ENCODE results near the gene VMP1.
"Not testable (repeated sequence)": the region's sequence is repeated elsewhere in the genome, so short reads cannot be mapped to it uniquely, and the experiment has no call there.

Gene VMP1

GRCh38 chr17:59757470-59757869, 50.0 kb downstream of the VMP1 start:
- Histone ChIP-seq H3K27me3 (ENCODE audit: insufficient read depth, low read length, poor library complexity) (no peaks in the 10 kb centered on the region), H3K4me3 (ENCODE audit: low read depth in 1 of 2, low read length in 2 of 2) (no peak overlapping the region), H3K9me3 (ENCODE audit: insufficient read depth, low read length, severe bottlenecking) (no peaks in the 10 kb centered on the region), H3K27ac (ENCODE audit: low read length) (no peak overlapping the region), H3K9ac (ENCODE audit: low read depth, low read length) (no peak overlapping the region), H3K4me1 (ENCODE audit: insufficient read depth, low read length) (peaks cover 17% of the 10 kb centered on the region), H2AFZ (ENCODE audit: low read depth, low read length) (no peak overlapping the region), H4K20me1 (ENCODE audit: insufficient read depth, low read length) (no peaks in the 10 kb centered on the region), H3K36me3 (ENCODE audit: insufficient read depth, low read length) (peaks cover 24% of the 10 kb centered on the region), H3K4me2 (ENCODE audit: insufficient read depth, low read length) (no peak overlapping the region), H3K79me2 (ENCODE audit: insufficient read depth, low read length) (no peaks in the 10 kb centered on the region)
- no peak for TF ChIP-seq EZH2 (IDR thresholded peaks at IDR 0.05; ENCODE audit: borderline replicate concordance, low read depth, low read length, severe bottlenecking)
- no peak for TF ChIP-seq CTCF (IDR thresholded peaks at IDR 0.05; ENCODE audit: borderline replicate concordance, extremely low read depth, low read length, poor library complexity, severe bottlenecking)
- ATAC-seq (ENCODE audit: insufficient read depth, low read depth) (no peak), DNase-seq (no peak)

GRCh38 chr17:59757881-59758385, 50.5 kb downstream of the VMP1 start:
- Histone ChIP-seq H3K79me2 (ENCODE audit: insufficient read depth, low read length) (no peaks in the 10 kb centered on the region), H3K4me1 (ENCODE audit: insufficient read depth, low read length) (peaks cover 17% of the 10 kb centered on the region), H3K27me3 (ENCODE audit: insufficient read depth, low read length, poor library complexity) (no peaks in the 10 kb centered on the region), H4K20me1 (ENCODE audit: insufficient read depth, low read length) (no peaks in the 10 kb centered on the region), H3K9ac (ENCODE audit: low read depth, low read length) (no peak overlapping the region), H3K4me2 (ENCODE audit: insufficient read depth, low read length) (no peak overlapping the region), H3K9me3 (ENCODE audit: insufficient read depth, low read length, severe bottlenecking) (no peaks in the 10 kb centered on the region), H3K27ac (ENCODE audit: low read length) (no peak overlapping the region), H2AFZ (ENCODE audit: low read depth, low read length) (no peak overlapping the region), H3K4me3 (ENCODE audit: low read depth in 1 of 2, low read length in 2 of 2) (no peak overlapping the region), H3K36me3 (ENCODE audit: insufficient read depth, low read length) (peaks cover 24% of the 10 kb centered on the region)
- DNase-seq (no peak), ATAC-seq (ENCODE audit: insufficient read depth, low read depth) (no peak)
- TF ChIP-seq CTCF (IDR thresholded peaks at IDR 0.05; ENCODE audit: borderline replicate concordance, extremely low read depth, low read length, poor library complexity, severe bottlenecking) (no peak), EZH2 (IDR thresholded peaks at IDR 0.05; ENCODE audit: borderline replicate concordance, low read depth, low read length, severe bottlenecking) (no peak)

- not testable (repeated sequence) for H2AFZ ChIP-seq (ENCODE audit: low read depth, low read length); ATAC-seq (ENCODE audit: insufficient read depth, low read depth); H3K27me3 ChIP-seq (ENCODE audit: insufficient read depth, low read length, poor library complexity); H3K9ac ChIP-seq (ENCODE audit: low read depth, low read length); H3K79me2 ChIP-seq (ENCODE audit: insufficient read depth, low read length); H4K20me1 ChIP-seq (ENCODE audit: insufficient read depth, low read length); H3K4me3 ChIP-seq (ENCODE audit: low read depth in 1 of 2, low read length in 2 of 2); H3K4me2 ChIP-seq (ENCODE audit: insufficient read depth, low read length); DNase-seq; H3K9me3 ChIP-seq (ENCODE audit: insufficient read depth, low read length, severe bottlenecking); H3K27ac ChIP-seq (ENCODE audit: low read length)
- peaks cover 26% of the 10 kb centered on the region for H3K36me3 ChIP-seq (ENCODE audit: insufficient read depth, low read length)
- H3K4me1 ChIP-seq (ENCODE audit: insufficient read depth, low read length): peaks cover 10% of the 10 kb centered on the region
Observed at GRCh38 chr17:59758998-59759651, 51.7 kb downstream of the VMP1 start.

GRCh38 chr17:59760160-59760559, 52.7 kb downstream of the VMP1 start:
- Histone ChIP-seq H3K4me2 (ENCODE audit: insufficient read depth, low read length) (no peak overlapping the region), H3K27ac (ENCODE audit: low read length) (no peak overlapping the region), H3K79me2 (ENCODE audit: insufficient read depth, low read length) (no peaks in the 10 kb centered on the region), H3K9ac (ENCODE audit: low read depth, low read length) (no peak overlapping the region), H3K27me3 (ENCODE audit: insufficient read depth, low read length, poor library complexity) (no peaks in the 10 kb centered on the region), H4K20me1 (ENCODE audit: insufficient read depth, low read length) (no peaks in the 10 kb centered on the region), H3K4me1 (ENCODE audit: insufficient read depth, low read length) (no peaks in the 10 kb centered on the region), H3K4me3 (ENCODE audit: low read depth in 1 of 2, low read length in 2 of 2) (no peak overlapping the region), H3K9me3 (ENCODE audit: insufficient read depth, low read length, severe bottlenecking) (no peaks in the 10 kb centered on the region), H2AFZ (ENCODE audit: low read depth, low read length) (no peak overlapping the region), H3K36me3 (ENCODE audit: insufficient read depth, low read length) (peaks cover 33% of the 10 kb centered on the region)
- DNase-seq: no peak
- TF ChIP-seq EZH2 (IDR thresholded peaks at IDR 0.05; ENCODE audit: borderline replicate concordance, low read depth, low read length, severe bottlenecking) (no peak), CTCF (IDR thresholded peaks at IDR 0.05; ENCODE audit: borderline replicate concordance, extremely low read depth, low read length, poor library complexity, severe bottlenecking) (no peak)
- no peak for ATAC-seq (ENCODE audit: insufficient read depth, low read depth)
